OCI-M2 (cell line): Measurements from ENCODE around the gene CCDC136.

ENCODE experiments used
- DNase-seq: peaks from one replicate; lab custom pipeline; 2025; ENCODE audit not compliant: unreplicated experiment; lab: John Stamatoyannopoulos, UW

The CCDC136 gene

DNA sequence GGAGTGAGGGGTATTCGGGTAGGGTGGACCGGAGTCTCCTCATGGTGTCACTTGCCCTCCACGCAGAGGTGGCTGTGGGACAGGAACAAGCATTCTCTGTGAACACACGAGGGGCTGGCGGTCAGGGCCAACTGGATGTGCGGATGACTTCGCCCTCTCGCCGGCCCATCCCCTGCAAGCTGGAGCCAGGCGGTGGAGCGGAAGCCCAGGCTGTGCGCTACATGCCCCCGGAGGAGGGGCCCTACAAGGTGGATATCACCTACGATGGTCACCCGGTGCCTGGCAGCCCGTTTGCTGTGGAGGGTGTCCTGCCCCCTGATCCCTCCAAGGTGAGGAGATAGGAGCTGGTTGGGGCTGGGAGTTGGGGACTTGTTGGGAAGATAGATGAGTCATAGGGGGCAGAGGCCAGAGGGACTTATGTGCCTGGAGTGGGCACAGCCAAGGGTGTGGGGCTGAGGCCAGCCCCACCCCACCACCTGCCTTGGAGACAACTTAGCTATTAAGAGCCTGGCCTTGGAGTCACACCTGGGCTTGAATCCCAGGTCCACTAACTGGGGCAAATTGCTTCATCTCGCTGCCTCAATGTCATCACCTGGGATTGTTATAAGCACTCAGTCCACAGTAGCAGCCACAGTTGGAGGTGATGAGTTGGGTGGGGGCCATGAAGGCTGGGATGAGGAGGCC lies 52.3 kb downstream of the CCDC136 start:
- no peak for DNase-seq

GRCh38 chr7:128844777-128845311 lies 53.1 kb downstream of the CCDC136 start:
- DNase-seq = no peak

DNA sequence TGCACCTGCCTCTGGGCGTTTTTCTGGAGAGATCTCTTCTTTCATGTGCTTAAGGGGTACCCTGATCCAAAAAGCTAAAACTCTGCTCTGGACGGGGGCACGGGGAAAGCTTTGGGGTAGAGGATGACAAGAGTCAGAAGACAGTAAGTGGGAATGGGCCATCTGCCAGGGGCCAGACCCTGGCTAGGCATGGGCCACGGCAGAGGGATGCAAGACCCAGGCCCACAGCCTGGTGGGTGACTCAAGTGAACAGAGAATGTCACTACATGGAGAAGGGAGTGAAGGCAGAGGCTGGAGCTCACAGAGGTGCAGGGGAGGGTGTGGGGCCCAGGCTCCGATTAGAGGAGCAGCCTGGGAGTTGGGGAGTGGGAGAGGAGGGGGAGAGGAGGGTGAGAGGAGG lies 53.7 kb downstream of the CCDC136 start:
- DNase-seq = no peak

GRCh38 chr7:128845987-128846386 lies 54.2 kb downstream of the CCDC136 start:
- DNase-seq = no peak

GRCh38 chr7:128846781-128847444 lies 55.1 kb downstream of the CCDC136 start:
- no peak for DNase-seq

GRCh38 chr7:128847721-128848211 lies 56.0 kb downstream of the CCDC136 start:
- DNase-seq = no peak

DNA sequence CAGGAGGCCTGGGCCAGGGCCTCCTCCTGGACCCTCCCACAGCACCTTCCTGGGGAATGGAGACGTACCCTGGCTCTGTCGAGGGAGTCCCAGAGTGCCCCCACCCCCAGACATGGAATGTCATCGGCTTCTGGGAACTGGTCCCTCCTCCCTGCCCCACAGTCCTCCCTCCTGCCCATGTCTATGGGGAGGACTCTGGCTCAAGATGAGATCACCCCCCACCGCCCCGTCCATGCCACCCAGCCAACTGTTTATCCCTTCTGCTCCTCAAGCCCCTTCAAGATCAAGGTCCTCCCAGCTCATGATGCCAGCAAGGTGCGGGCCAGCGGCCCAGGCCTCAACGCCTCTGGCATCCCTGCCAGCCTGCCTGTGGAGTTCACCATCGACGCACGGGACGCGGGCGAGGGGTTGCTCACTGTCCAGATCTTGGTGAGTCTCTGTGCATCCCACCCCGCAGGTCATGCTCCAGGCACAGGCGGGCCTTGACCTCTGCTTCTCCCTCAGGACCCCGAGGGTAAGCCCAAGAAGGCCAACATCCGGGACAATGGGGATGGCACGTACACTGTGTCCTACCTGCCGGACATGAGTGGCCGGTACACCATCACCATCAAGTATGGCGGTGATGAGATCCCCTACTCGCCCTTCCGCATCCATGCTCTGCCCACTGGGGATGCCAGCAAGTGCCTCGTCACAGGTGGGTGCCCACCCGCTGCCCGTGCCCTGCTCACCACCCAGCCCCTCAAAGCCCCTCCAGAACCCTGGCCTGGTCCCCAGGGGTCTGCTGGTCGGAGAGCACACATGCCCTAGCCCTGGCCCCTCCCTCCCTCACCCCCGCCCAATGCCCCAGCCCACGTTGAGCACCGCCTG lies 56.8 kb downstream of the CCDC136 start:
- DNase-seq = no peak

DNA sequence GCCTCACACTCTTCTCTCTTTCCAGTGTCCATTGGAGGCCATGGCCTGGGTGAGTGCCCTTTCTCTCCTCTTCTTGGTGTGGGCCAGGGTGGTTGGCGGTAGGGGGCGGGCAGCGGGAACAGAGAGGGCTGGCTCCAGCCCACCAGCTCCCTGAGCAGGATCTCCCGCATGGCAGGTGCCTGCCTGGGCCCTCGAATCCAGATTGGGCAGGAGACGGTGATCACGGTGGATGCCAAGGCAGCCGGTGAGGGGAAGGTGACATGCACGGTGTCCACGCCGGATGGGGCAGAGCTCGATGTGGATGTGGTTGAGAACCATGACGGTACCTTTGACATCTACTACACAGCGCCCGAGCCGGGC lies 57.4 kb downstream of the CCDC136 start:
- DNase-seq = no peak

DNA sequence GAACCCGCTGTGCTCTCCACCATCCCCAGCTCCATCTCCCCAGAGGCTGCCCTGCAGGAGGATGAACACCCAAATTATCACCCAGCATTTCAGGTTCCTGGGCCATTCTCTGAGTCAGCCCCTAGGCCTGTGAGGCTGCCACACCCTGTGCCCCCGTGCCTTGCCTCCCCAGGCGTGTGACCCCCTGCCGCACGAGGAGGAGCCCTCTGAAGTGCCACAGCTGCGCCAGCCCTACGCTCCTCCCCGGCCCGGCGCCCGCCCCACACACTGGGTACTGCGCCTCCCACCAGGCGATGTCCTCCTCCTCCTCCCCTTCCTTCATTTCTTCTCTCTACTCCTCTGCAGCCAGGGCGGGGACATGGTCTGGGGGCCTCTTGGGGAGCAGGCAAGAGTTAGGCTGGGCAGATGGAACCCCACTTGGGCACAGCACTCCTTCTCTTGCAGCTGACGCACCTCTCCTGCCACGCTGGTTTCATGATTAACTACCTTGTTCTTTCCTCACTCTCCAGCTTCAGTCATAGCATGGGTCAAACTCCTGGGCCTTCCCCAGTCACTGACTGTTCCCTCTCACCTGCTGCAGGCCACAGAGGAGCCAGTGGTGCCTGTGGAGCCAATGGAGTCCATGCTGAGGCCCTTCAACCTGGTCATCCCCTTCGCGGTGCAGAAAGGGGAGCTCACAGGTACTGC lies 58.2 kb downstream of the CCDC136 start:
- DNase-seq = no peak

DNA sequence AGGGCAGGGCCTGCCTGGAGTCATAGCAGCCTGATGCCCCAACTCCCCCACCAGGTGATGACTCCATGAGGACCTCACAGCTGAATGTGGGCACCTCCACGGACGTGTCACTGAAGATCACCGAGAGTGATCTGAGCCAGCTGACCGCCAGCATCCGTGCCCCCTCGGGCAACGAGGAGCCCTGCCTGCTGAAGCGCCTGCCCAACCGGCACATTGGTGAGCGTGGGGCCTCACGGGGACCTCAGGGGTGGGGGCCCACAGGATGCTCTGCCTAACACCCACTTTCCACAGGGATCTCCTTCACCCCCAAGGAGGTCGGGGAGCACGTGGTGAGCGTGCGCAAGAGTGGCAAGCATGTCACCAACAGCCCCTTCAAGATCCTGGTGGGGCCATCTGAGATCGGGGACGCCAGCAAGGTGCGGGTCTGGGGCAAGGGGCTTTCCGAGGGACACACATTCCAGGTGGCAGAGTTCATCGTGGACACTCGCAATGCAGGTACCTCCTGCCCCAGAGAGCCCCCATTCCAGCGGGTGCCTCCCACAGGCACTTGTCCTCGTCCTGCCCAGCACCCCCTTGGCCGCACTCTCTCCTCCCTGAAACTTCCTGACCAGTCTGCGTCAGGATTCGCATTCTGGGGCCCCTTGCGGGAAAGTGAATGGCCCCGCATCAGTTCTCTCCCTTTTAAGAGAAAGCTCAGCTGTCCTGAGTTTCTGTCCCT lies 60.9 kb downstream of the CCDC136 start:
- DNase-seq = no peak

DNA sequence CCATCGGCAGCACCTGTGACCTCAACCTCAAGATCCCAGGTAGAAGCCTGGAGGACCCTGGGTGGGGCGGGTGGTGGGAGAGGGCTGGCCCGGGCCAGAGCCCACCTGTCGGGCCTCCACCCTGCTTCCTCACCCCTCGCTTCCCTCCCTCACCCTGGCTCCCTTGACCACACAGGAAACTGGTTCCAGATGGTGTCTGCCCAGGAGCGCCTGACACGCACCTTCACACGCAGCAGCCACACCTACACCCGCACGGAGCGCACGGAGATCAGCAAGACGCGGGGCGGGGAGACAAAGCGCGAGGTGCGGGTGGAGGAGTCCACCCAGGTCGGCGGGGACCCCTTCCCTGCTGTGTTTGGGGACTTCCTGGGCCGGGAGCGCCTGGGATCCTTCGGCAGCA lies 62.0 kb downstream of the CCDC136 start:
- no peak for DNase-seq

GRCh38 chr7:128854396-128854795 lies 62.6 kb downstream of the CCDC136 start:
- DNase-seq = no peak

DNA sequence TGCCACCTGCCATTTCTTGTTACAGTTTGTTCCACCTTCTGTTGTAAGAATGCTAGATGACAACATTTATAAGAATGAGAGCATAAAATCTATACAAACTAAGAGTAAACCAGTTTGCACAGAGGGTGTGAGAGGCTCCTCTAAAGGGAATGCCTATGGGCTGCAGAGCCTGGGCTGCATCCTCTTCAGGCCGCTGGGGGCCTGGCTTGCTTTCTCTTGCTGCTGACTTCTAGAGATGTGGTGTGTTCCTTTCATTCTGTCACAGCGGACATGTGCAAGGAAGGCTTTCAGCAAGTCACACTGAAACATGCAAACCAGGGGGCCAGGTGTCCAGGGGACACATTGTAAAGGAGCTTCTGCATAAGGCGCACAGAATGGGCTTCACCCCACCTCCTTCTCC lies 63.8 kb downstream of the CCDC136 start:
- no peak for DNase-seq

- no peak for DNase-seq
These were observed 64.4 kb downstream of the CCDC136 start for GRCh38 chr7:128856001-128856718.

- DNase-seq = no peak
These were observed 66.8 kb downstream of the CCDC136 start for GRCh38 chr7:128858380-128859231.

DNA sequence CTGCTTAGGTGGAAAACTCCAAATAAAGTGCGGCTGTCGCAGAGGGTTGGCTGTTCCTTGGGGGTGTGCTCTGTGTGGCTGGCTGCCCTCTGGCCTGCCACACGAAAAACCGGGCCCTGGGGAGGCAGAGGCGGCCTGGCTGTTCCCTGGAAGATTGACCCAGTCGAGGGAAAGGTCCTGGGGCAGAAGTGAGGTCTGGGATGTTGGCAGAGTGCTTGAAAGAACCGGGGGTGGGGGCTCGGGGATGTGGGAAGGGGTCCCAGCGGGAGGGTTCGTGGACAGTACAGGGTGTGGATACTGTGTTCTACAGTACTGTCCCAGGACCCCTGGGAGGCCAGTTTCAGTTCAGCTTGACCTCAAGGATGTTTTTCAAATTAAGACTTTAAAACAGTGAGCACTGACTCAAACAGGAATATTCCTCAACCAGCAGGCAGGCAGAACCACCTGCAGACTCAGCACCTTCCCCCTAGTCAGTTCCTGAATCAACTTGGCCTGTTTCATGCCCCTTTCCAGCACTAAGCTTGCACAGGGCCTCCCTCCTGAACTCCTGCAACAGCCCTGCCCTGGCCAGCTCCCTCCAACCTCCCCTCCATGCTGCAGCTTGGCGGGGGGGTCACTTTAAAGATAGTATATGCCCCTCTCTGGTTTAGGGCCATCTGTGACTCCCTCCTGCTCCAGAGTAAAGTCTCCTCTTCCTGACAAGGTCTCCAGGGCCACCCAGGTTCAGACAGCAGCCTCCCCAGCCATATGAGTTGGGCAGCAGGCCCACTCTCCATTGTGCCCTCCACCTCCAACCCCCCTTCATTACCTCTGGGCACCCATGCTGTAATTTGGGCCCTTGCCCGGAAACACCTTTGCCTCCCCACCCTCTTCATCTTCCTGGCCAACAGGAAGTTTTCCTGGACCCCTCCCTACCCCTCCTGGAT lies 67.7 kb downstream of the CCDC136 start:
- no peak for DNase-seq

DNA sequence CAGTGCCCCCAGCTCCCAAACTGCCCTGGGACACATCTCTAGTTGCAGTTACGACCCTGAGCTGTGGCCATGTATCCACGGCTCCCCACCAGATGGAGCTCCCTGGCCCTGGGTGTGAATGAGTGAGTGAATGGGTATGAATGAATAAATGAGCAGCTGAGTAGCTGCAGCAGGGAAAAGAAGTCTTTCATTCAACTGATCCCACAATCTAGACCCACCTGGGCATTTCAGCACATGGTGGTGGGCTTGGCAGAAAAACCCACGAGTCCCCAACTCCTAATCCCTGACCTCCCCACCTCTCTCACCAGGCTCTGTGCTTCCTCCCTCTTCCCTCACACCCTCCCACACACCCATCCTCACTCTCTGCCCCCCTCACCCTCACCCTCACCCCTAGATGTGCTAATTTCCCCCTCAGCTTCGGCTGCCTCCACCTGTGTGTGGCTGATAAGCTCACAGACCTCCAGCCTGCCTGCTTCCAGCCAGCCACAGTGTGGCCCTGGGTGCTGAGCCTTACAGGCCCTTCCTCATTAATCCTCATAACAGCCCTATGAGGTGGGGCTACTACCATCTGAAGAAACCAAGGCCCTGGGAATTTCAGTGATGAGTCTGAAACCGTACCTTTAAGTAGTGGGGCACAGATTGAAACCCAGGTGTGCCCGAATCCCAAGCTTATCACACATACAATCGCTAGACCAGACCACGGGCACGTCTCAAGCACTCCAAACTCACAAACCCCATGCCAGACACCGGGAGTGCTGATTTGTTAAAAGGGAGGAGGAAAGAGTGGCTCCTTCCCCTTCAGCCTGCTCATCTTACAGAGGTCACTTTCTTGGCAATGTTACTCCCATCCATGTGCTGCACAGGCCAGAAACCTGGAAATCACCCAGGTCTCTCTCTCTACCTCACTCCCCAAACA lies 68.6 kb downstream of the CCDC136 start:
- peak; percentile 82 for DNase-seq
